Measurements from ENCODE around the gene HIPK2. TPM values are rescaled to one million over a fixed set of nuclear protein-coding genes. Genes with fewer than 3 reads are reported as not detected.

HIPK2 gene
- total RNA-seq, 1 donor, result 12.7 TPM

DNA sequence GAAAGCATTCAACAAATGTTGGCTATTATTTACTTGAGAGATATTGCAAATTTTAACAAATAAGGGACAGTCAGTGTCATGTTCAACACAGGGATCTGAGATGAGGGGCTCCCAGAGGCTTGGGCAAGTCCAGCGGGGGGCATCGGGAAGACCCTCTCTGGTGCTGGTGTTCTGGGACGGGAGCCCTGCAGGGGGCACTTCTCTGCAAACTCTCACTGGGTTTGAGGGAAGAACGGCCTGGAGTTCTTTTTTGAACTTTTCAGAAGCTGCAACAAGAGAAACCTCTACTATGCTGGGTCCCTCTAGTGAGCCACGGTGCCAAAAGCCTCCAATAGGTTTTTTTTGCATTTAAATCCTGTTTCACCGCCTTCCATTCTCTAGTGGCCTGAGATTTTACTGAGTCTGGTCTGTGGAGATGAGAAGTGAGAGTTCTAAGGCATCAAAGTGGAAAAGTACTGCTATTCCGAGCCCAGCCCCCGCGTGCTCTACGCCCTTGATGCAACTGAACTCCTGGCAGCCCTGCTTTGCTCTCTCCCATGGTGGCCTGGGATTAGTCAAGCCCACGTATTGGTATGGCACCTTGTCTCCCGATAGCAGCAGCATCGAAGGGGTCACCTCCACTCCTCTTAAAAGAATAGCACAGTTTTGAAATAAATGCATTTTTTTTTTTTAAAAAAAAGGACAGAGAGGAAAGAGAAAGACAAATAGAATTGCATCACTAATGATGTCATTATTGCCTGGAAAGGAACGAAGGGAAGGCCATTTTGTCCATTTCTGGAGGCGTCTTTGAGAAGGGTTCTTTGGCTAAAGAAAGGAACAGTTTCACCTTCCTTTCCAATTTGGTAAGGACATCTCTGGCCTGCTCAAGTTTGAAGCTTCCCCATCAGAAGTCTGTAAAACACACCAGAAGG, 210.8 kb downstream of the HIPK2 start:
- Histone ChIP-seq H4K20me1 (ENCODE audit: insufficient read depth, low read length) (peaks cover 14% of the 10 kb centered on the region), H3K36me3 (ENCODE audit: insufficient read depth, low read length) (peaks cover 32% of the 10 kb centered on the region), H2AFZ (ENCODE audit: low read length) (no peak overlapping the region), H3K27me3 (ENCODE audit: insufficient read depth, low read length) (no peaks in the 10 kb centered on the region), H3K4me3 (ENCODE audit: insufficient read depth, low read length) (no peak overlapping the region), H3K4me2 (ENCODE audit: insufficient read depth, low read length) (no peak overlapping the region), H3K4me1 (ENCODE audit: insufficient read depth, low read length) (no peaks in the 10 kb centered on the region), H3K27ac (ENCODE audit: low read depth, low read length) (no peak overlapping the region), H3K79me2 (ENCODE audit: insufficient read depth, low read length) (no peaks in the 10 kb centered on the region), H3K9me3 (ENCODE audit: low read depth, low read length) (no peaks in the 10 kb centered on the region)
- TF ChIP-seq, protein P1, sequence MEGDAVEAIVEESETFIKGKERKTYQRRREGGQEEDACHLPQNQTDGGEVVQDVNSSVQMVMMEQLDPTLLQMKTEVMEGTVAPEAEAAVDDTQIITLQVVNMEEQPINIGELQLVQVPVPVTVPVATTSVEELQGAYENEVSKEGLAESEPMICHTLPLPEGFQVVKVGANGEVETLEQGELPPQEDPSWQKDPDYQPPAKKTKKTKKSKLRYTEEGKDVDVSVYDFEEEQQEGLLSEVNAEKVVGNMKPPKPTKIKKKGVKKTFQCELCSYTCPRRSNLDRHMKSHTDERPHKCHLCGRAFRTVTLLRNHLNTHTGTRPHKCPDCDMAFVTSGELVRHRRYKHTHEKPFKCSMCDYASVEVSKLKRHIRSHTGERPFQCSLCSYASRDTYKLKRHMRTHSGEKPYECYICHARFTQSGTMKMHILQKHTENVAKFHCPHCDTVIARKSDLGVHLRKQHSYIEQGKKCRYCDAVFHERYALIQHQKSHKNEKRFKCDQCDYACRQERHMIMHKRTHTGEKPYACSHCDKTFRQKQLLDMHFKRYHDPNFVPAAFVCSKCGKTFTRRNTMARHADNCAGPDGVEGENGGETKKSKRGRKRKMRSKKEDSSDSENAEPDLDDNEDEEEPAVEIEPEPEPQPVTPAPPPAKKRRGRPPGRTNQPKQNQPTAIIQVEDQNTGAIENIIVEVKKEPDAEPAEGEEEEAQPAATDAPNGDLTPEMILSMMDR (IDR thresholded peaks at IDR 0.05; ENCODE audit: extremely low read depth, low read depth, low read length), result no peak
- no peak for DNase-seq (ENCODE audit: insufficient read length, low spot score, missing footprints)

- Histone ChIP-seq H3K4me2 (ENCODE audit: insufficient read depth, low read length) (no peak overlapping the region), H4K20me1 (ENCODE audit: insufficient read depth, low read length) (peaks cover 13% of the 10 kb centered on the region), H3K27me3 (ENCODE audit: insufficient read depth, low read length) (no peaks in the 10 kb centered on the region), H3K4me1 (ENCODE audit: insufficient read depth, low read length) (no peaks in the 10 kb centered on the region), H3K27ac (ENCODE audit: low read depth, low read length) (no peak overlapping the region), H3K4me3 (ENCODE audit: insufficient read depth, low read length) (no peak overlapping the region), H2AFZ (ENCODE audit: low read length) (no peak overlapping the region), H3K79me2 (ENCODE audit: insufficient read depth, low read length) (no peaks in the 10 kb centered on the region), H3K9me3 (ENCODE audit: low read depth, low read length) (no peaks in the 10 kb centered on the region), H3K36me3 (ENCODE audit: insufficient read depth, low read length) (peaks cover 27% of the 10 kb centered on the region)
- no peak for DNase-seq (ENCODE audit: insufficient read length, low spot score, missing footprints)
- TF ChIP-seq, protein P1 (IDR thresholded peaks at IDR 0.05; ENCODE audit: extremely low read depth, low read depth, low read length), result no peak
These were observed 211.7 kb downstream of the HIPK2 start for GRCh38 chr7:139566075-139566474.

GRCh38 chr7:139563856-139564255, 213.9 kb downstream of the HIPK2 start:
- H4K20me1 ChIP-seq (ENCODE audit: insufficient read depth, low read length), result peaks cover 11% of the 10 kb centered on the region
- no peak overlapping the region for H3K4me2 ChIP-seq (ENCODE audit: insufficient read depth, low read length)
- no peak overlapping the region for H3K4me3 ChIP-seq (ENCODE audit: insufficient read depth, low read length)
- H3K27ac ChIP-seq (ENCODE audit: low read depth, low read length), result no peak overlapping the region
- H3K79me2 ChIP-seq (ENCODE audit: insufficient read depth, low read length), result no peaks in the 10 kb centered on the region
- no peaks in the 10 kb centered on the region for H3K9me3 ChIP-seq (ENCODE audit: low read depth, low read length)
- DNase-seq (ENCODE audit: insufficient read length, low spot score, missing footprints), result no peak
- no peaks in the 10 kb centered on the region for H3K27me3 ChIP-seq (ENCODE audit: insufficient read depth, low read length)
- TF ChIP-seq, protein P1 (IDR thresholded peaks at IDR 0.05; ENCODE audit: extremely low read depth, low read depth, low read length), result no peak
- no peaks in the 10 kb centered on the region for H3K4me1 ChIP-seq (ENCODE audit: insufficient read depth, low read length)
- H2AFZ ChIP-seq (ENCODE audit: low read length), result no peak overlapping the region
- H3K36me3 ChIP-seq (ENCODE audit: insufficient read depth, low read length), result peaks cover 14% of the 10 kb centered on the region

DNA sequence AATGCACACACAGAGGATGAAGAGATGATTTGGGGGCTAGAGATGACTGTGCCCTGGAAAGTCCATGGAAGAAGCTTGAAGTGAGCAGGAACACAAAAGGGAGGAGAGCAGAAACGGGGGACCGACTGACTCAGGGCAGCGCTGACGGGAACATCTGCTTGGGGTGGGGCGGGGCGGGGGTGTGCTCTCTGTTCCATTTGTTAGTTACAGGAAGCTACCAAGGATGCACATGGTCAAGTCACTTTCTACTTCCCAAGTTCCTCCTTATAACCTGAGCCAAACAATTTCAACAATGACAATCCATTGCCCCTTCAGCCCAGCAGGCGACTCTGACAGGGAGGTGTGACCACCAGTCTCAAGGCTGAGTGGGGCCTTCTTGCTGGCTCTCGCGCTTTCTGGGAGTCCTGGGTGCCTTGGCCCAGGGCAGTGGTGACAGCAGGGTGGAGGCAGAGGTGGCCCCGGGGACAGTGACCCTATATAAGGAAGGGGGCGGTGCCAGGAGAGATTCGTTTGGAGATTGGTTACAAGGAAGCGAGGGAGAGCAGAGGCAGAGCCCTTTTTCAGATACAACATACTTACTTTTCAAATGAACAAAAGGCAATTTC, 214.7 kb downstream of the HIPK2 start:
- Histone ChIP-seq H3K4me3 (ENCODE audit: insufficient read depth, low read length) (no peak overlapping the region), H3K36me3 (ENCODE audit: insufficient read depth, low read length) (peaks cover 12% of the 10 kb centered on the region), H3K4me1 (ENCODE audit: insufficient read depth, low read length) (no peaks in the 10 kb centered on the region), H3K79me2 (ENCODE audit: insufficient read depth, low read length) (no peaks in the 10 kb centered on the region), H4K20me1 (ENCODE audit: insufficient read depth, low read length) (peaks cover 6% of the 10 kb centered on the region), H2AFZ (ENCODE audit: low read length) (no peak overlapping the region), H3K27me3 (ENCODE audit: insufficient read depth, low read length) (peaks cover 3% of the 10 kb centered on the region), H3K4me2 (ENCODE audit: insufficient read depth, low read length) (no peak overlapping the region), H3K9me3 (ENCODE audit: low read depth, low read length) (no peaks in the 10 kb centered on the region), H3K27ac (ENCODE audit: low read depth, low read length) (no peak overlapping the region)
- no peak for DNase-seq (ENCODE audit: insufficient read length, low spot score, missing footprints)
- TF ChIP-seq, protein P1 (IDR thresholded peaks at IDR 0.05; ENCODE audit: extremely low read depth, low read depth, low read length), result no peak
